Activated CD4-positive, alpha-beta T cell treated with anti-CD3 and anti-CD28 coated beads, Interleukin-2, amount 10 ng/mL, durations not matched to agents 7 days and 5 days (primary cell): ENCODE results near the gene ICE2. TPM values are rescaled to one million over a fixed set of nuclear protein-coding genes. Genes with fewer than 3 reads are reported as not detected.

Experiments used
- CTCF ChIA-PET: fragments of 350-600 bp; sonication (Branson Sonifier 250); formaldehyde crosslinking; loops from one replicate; lab custom pipeline; 2021; ENCODE audit warnings: antibody characterized with exemption; lab: Charles Lee
- POLR2A ChIA-PET: fragments of 350-600 bp; sonication (Branson Sonifier 250); formaldehyde crosslinking; loops from one replicate; lab custom pipeline; 2021; ENCODE audit warnings: antibody characterized with exemption; lab: Charles Lee
- DNase-seq: peaks from one replicate; pipeline ENCODE4 v3.0.0-alpha.2; 2020
- H3K27ac Mint-ChIP-seq: one replicate; pipeline ENCODE4 v1.8.0; 2021; ENCODE audit warnings: mild to moderate bottlenecking, moderate library complexity, mixed read lengths
- H3K27me3 Mint-ChIP-seq: one replicate; pipeline ENCODE4 v1.8.0; 2021; ENCODE audit warnings: mixed read lengths
- H3K36me3 Mint-ChIP-seq: one replicate; pipeline ENCODE4 v1.8.0; 2021; ENCODE audit warnings: low read depth, mixed read lengths
- H3K4me1 Mint-ChIP-seq: one replicate; pipeline ENCODE4 v1.8.0; 2021; ENCODE audit warnings: mixed read lengths
- H3K4me3 Mint-ChIP-seq: one replicate; pipeline ENCODE4 v1.8.0; 2021; ENCODE audit warnings: mild to moderate bottlenecking, moderate library complexity, mixed read lengths
- H3K9me3 Mint-ChIP-seq: one replicate; pipeline ENCODE4 v1.8.0; 2021; ENCODE audit warnings: mixed read lengths
- total RNA-seq, 2 experiments: library from RNA; stranded (reverse); gene quantifications; one replicate each; pipeline ENCODE4 v1.2.3, GENCODE V29; 2021

The ICE2 gene
- total RNA-seq, 2 experiments from 2014 or later = 70.0 to 77.7 TPM

DNA sequence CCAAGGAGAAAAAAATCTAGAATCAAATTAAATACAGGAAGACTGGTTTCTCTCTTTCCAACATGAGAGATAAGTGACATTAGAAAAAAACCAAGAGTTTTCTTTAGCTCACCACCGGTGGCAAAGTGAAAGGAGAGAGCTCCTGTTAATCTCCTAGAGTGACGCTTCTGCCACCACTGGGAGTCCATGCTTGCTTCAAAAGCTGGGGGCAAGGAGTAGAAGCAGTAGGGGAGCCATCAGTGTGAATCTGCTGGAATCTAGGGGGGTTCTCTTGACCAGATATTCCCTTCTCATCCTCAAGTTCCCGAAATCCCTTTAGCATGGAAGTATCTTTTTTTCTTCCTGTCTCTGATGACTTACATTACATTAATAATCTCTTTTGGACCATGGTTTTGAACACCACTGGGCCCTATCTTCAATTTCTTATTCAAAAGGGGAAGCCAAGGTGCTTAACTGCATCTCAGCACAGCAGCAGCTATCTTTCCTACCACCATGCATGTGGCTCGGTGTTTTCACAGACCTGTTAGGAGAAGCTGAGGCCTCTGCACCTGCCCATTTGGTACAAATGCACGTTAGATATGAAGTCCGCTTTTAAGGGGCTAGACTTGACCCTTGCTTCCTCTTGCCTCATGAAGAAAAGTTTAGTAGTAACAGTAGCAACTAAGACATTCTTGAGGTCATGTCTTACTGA, 6.6 kb upstream of the ICE2 start:
- CTCF ChIA-PET = interaction anchor here (0.7 to 1.0 kb wide), 2 partner anchors 11 to 165 kb away, joined by 3 read pairs; no protein-coding TSS in a partner anchor
- Mint-ChIP-seq H3K4me3 (no peak overlapping the region), H3K27me3 (no peaks in the 10 kb centered on the region), H3K9me3 (no peaks in the 10 kb centered on the region), H3K4me1 (peaks cover 16% of the 10 kb centered on the region), H3K36me3 (peaks cover 10% of the 10 kb centered on the region), H3K27ac (no peak overlapping the region)
- POLR2A ChIA-PET = no interaction called here
- DNase-seq = no peak

GRCh38 chr15:60483042-60483441, 4.1 kb upstream of the ICE2 start:
- H3K4me1 Mint-ChIP-seq = peaks cover 33% of the 10 kb centered on the region
- H3K27ac Mint-ChIP-seq = no peak overlapping the region

GRCh38 chr15:60480888-60481287, 1.9 kb upstream of the ICE2 start:
- Mint-ChIP-seq H3K4me3 (no peak overlapping the region), H3K4me1 (peaks cover 49% of the 10 kb centered on the region), H3K9me3 (no peaks in the 10 kb centered on the region), H3K27ac (no peak overlapping the region), H3K27me3 (no peaks in the 10 kb centered on the region), H3K36me3 (peaks cover 20% of the 10 kb centered on the region)
- no peak for DNase-seq
- ChIA-PET POLR2A (no interaction called here), CTCF (no interaction called here)

More at GRCh38 chr15:60483042-60483441, 4.1 kb upstream of the ICE2 start:
- peaks cover 9% of the 10 kb centered on the region for H3K36me3 Mint-ChIP-seq
- H3K9me3 Mint-ChIP-seq = no peaks in the 10 kb centered on the region
- POLR2A ChIA-PET = no interaction called here
- no peak overlapping the region for H3K4me3 Mint-ChIP-seq
- DNase-seq = no peak
- CTCF ChIA-PET = interaction anchor here (0.7 kb wide), 1 partner anchor 1332 kb away, joined by 3 read pairs; no protein-coding TSS in a partner anchor
- H3K27me3 Mint-ChIP-seq = no peaks in the 10 kb centered on the region

GRCh38 chr15:60480149-60480548, 1.2 kb upstream of the ICE2 start:
- peaks cover 50% of the 10 kb centered on the region for H3K4me1 Mint-ChIP-seq
- ChIA-PET POLR2A (no interaction called here), CTCF (interaction anchor here (0.6 kb wide), 1 partner anchor 696 kb away, joined by 3 read pairs; no protein-coding TSS in a partner anchor)
- H3K36me3 Mint-ChIP-seq = peaks cover 21% of the 10 kb centered on the region
- H3K27ac Mint-ChIP-seq = peak overlapping the region; percentile 97
- peak overlapping the region; percentile 93 for H3K4me3 Mint-ChIP-seq
- no peak for DNase-seq
- no peaks in the 10 kb centered on the region for H3K27me3 Mint-ChIP-seq
- no peaks in the 10 kb centered on the region for H3K9me3 Mint-ChIP-seq

DNA sequence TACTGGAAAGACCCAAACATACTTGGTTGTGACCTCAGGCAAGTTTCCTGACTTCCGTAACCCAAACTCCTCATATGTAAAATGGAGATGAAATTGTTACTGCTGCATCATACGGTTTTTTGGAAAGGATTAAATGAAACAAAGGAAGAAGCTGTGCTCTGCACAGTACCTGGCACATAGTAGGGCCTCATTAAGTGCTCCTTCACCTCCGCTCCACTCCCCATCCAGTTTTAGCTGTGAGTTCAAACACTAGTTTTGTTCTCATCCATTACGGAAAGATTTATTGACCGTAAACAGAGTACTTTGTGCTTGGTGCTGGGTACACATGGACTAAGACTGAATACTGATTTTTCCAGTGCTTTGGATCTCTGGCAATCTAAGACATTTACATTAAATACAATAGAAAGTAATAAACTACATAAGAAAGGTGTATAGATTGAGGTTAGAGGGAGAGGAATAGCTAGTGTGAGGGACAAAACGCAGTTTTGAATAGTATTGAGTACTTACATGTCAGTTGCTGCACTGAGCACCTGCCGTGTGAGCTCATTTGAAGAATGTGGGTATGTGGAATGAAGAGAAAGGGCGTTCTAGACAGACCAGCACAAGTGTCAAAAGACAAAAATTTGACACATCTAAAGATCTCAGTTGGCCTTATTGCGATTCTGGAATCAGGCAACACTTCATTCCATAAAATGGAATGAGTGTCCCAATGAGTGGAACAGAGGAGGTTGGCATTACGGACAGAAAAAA, 594 bp upstream of the ICE2 start:
- peak overlapping the region; percentile 93 for H3K4me3 Mint-ChIP-seq
- ChIA-PET CTCF (interaction anchor here (0.6 to 1.0 kb wide), 3 partner anchors 9 to 68 kb away, joined by 3 to 4 read pairs (median 3); no protein-coding TSS in a partner anchor), POLR2A (no interaction called here)
- no peaks in the 10 kb centered on the region for H3K9me3 Mint-ChIP-seq
- peak overlapping the region; percentile 97 for H3K27ac Mint-ChIP-seq
- peaks cover 53% of the 10 kb centered on the region for H3K4me1 Mint-ChIP-seq
- H3K36me3 Mint-ChIP-seq = peaks cover 26% of the 10 kb centered on the region
- no peak for DNase-seq
- no peaks in the 10 kb centered on the region for H3K27me3 Mint-ChIP-seq

DNA sequence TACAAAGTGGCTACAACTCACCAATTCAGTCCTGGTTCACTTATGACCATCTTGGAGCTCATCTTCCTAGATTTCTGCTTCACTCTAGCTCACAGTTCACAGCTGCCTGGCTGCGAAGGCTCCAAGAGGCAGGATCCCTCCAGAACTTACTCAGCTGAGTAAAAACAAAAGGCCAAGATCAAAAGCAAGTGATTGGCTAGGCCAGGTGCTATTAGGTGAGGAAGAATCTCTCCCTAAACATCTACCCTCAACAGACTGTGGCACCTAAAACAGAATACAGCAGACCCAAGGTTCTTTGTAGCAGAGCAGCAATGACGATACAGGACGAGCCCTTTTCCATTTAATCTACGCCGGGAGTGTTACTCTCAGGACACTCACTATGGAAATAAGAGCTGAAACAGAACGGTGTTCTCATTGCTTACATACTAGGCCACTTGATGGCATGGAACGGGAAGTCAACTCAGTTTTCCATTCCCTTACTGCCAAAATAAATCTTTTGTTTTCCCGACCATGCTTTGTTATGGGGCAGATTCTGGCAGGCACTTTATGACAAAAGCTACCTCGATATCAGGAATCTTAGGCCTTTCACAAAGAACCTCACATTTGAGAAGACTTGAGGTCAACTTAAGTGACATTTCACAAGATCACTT, 901 bp downstream of the ICE2 start:
- H3K4me3 Mint-ChIP-seq = peak overlapping the region; percentile 93
- ChIA-PET POLR2A (interaction anchor here (0.6 kb wide), 2 partner anchors 18 to 103 kb away, joined by 4 to 11 read pairs; no protein-coding TSS in a partner anchor), CTCF (interaction anchor here (1.0 kb wide), 1 partner anchor 42 kb away, joined by 3 read pairs; no protein-coding TSS in a partner anchor)
- no peaks in the 10 kb centered on the region for H3K9me3 Mint-ChIP-seq
- DNase-seq = no peak
- H3K27me3 Mint-ChIP-seq = no peaks in the 10 kb centered on the region
- peaks cover 55% of the 10 kb centered on the region for H3K4me1 Mint-ChIP-seq
- peaks cover 28% of the 10 kb centered on the region for H3K36me3 Mint-ChIP-seq
- H3K27ac Mint-ChIP-seq = peak overlapping the region; percentile 97

DNA sequence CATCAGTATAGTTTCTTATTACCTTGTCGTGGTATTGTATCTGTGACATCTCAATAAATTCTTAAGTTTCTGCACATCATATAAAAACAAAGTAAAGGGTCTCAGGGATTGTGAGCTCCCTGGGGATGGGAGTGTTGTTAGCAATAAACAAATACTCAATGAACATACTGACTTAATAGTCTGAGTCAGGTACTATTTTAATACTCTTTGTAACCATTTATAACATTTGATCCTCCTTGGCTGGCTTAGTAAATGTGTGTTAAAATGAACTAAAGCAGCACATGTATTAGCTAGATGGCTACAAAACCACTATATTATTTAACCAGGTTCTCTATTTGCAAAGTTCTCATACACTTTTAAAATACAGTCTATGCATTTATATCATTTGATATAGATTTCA, 1.8 kb downstream of the ICE2 start:
- no peaks in the 10 kb centered on the region for H3K9me3 Mint-ChIP-seq
- H3K27me3 Mint-ChIP-seq = no peaks in the 10 kb centered on the region
- ChIA-PET POLR2A (no interaction called here), CTCF (interaction anchor here (1.0 kb wide), 1 partner anchor 43 kb away, joined by 3 read pairs; no protein-coding TSS in a partner anchor)
- peak overlapping the region; percentile 93 for H3K4me3 Mint-ChIP-seq
- DNase-seq = no peak
- peaks cover 30% of the 10 kb centered on the region for H3K36me3 Mint-ChIP-seq
- H3K4me1 Mint-ChIP-seq = peaks cover 60% of the 10 kb centered on the region
- H3K27ac Mint-ChIP-seq = peak overlapping the region; percentile 97

GRCh38 chr15:60476713-60477112, 2.2 kb downstream of the ICE2 start:
- ChIA-PET CTCF (interaction anchor here (1.0 kb wide), 1 partner anchor 18 kb away, joined by 3 read pairs; no protein-coding TSS in a partner anchor), POLR2A (interaction anchor here (0.7 kb wide), 1 partner anchor 162 kb away, joined by 5 read pairs; no protein-coding TSS in a partner anchor)
- H3K4me1 Mint-ChIP-seq = peaks cover 59% of the 10 kb centered on the region
- H3K9me3 Mint-ChIP-seq = no peaks in the 10 kb centered on the region
- no peak for DNase-seq
- H3K27ac Mint-ChIP-seq = no peak overlapping the region
- no peaks in the 10 kb centered on the region for H3K27me3 Mint-ChIP-seq
- H3K36me3 Mint-ChIP-seq = peaks cover 30% of the 10 kb centered on the region
- peak overlapping the region; percentile 11 for H3K4me3 Mint-ChIP-seq

- no peaks in the 10 kb centered on the region for H3K27me3 Mint-ChIP-seq
- H3K4me3 Mint-ChIP-seq = no peak overlapping the region
- CTCF ChIA-PET = no interaction called here
- H3K27ac Mint-ChIP-seq = no peak overlapping the region
- H3K36me3 Mint-ChIP-seq = peaks cover 55% of the 10 kb centered on the region
- peaks cover 52% of the 10 kb centered on the region for H3K4me1 Mint-ChIP-seq
- H3K9me3 Mint-ChIP-seq = no peaks in the 10 kb centered on the region
- POLR2A ChIA-PET = no interaction called here
- DNase-seq = no peak
Measured at GRCh38 chr15:60473135-60473534, 5.8 kb downstream of the ICE2 start.

- Mint-ChIP-seq H3K4me1 (peaks cover 34% of the 10 kb centered on the region), H3K36me3 (peaks cover 49% of the 10 kb centered on the region), H3K27me3 (no peaks in the 10 kb centered on the region), H3K4me3 (no peak overlapping the region), H3K9me3 (no peaks in the 10 kb centered on the region), H3K27ac (no peak overlapping the region)
- ChIA-PET POLR2A (no interaction called here), CTCF (interaction anchor here (0.8 kb wide), 1 partner anchor 20 kb away, joined by 3 read pairs; no protein-coding TSS in a partner anchor)
- DNase-seq = no peak
Measured at GRCh38 chr15:60471314-60471713, 7.6 kb downstream of the ICE2 start.

DNA sequence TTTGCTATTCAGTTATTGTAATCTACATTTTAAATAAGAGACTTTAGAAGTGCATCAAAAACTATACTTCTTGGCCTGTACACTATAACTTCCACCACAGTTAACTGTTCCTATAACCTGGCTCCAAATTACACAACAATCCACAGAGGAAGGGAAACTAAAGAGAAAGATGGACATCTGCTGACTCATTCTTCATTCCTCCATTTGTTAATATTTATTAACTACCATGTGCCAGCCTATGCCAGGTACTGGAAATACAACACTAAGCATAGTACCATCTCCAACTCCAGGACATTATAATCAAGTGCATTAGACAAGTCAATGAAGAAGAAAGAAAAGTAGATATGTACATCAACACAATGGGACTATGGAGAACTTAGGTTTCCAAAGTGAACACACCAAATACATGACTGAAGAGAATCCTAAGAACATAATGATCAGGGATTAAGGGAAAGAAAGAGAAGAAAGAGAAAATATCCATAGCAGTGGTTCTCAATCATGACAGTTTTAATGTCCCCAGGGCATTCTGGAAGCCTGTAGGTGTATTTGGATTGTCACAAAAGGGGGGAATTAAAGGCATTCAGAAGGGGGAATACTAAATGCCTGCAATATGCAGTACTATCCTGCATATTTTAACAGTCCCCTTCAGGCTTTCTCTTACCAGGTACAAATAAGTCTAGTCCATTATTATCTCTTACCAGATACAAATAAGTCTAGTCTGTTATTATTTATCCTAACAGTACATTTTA, 8.9 kb downstream of the ICE2 start:
- CTCF ChIA-PET = no interaction called here
- no peaks in the 10 kb centered on the region for H3K9me3 Mint-ChIP-seq
- peaks cover 52% of the 10 kb centered on the region for H3K36me3 Mint-ChIP-seq

More for the DNA sequence above, 8.9 kb downstream of the ICE2 start:
- H3K4me1 Mint-ChIP-seq = peaks cover 29% of the 10 kb centered on the region
- DNase-seq = no peak
- no peaks in the 10 kb centered on the region for H3K27me3 Mint-ChIP-seq
- H3K4me3 Mint-ChIP-seq = no peak overlapping the region
- POLR2A ChIA-PET = no interaction called here
- H3K27ac Mint-ChIP-seq = no peak overlapping the region
